ENCODE measurements around the gene PDE4D.
A peak's percentile ranks its signal among the peaks of the same experiment; 100 is the strongest.

The PDE4D gene

GRCh38 chr5:59276917-59277372 lies 616.6 kb downstream of the PDE4D start:
- DNase-seq (ENCODE audit: low read depth), result peak; percentile 11
- H3K4me3 ChIP-seq (ENCODE audit: control insufficient read depth, low read depth, low read length), result no peak overlapping the region

GRCh38 chr5:59276325-59276675 lies 617.2 kb downstream of the PDE4D start:
- peak; percentile 2 for DNase-seq (ENCODE audit: low read depth)
- no peak overlapping the region for H3K4me3 ChIP-seq (ENCODE audit: control insufficient read depth, low read depth, low read length)
- TF ChIP-seq CTCF (conservative IDR thresholded peaks at IDR 0.05; ENCODE audit: control insufficient read depth, insufficient read depth, low read depth, low read length), result no peak

More at GRCh38 chr5:59276917-59277372, 616.6 kb downstream of the PDE4D start:
- no peak for TF ChIP-seq CTCF (conservative IDR thresholded peaks at IDR 0.05; ENCODE audit: control insufficient read depth, insufficient read depth, low read depth, low read length)

- DNase-seq (ENCODE audit: low read depth), result peak; percentile 45
- TF ChIP-seq CTCF (conservative IDR thresholded peaks at IDR 0.05; ENCODE audit: control insufficient read depth, insufficient read depth, low read depth, low read length), result no peak
- peak overlapping the region; percentile 49 for H3K4me3 ChIP-seq (ENCODE audit: control insufficient read depth, low read depth, low read length)
Measured at GRCh38 chr5:59275510-59276324, 617.8 kb downstream of the PDE4D start.

- peak; percentile 2 for DNase-seq (ENCODE audit: low read depth)
- H3K4me3 ChIP-seq (ENCODE audit: control insufficient read depth, low read depth, low read length), result peak overlapping the region; percentile 49
Measured at GRCh38 chr5:59275170-59275509, 618.4 kb downstream of the PDE4D start.

GRCh38 chr5:59274106-59274636 lies 619.4 kb downstream of the PDE4D start:
- no peak for DNase-seq (ENCODE audit: low read depth)
- H3K4me3 ChIP-seq (ENCODE audit: control insufficient read depth, low read depth, low read length), result no peak overlapping the region
- TF ChIP-seq CTCF (conservative IDR thresholded peaks at IDR 0.05; ENCODE audit: control insufficient read depth, insufficient read depth, low read depth, low read length), result no peak

More at GRCh38 chr5:59275170-59275509, 618.4 kb downstream of the PDE4D start:
- no peak for TF ChIP-seq CTCF (conservative IDR thresholded peaks at IDR 0.05; ENCODE audit: control insufficient read depth, insufficient read depth, low read depth, low read length)

- H3K4me3 ChIP-seq (ENCODE audit: control insufficient read depth, low read depth, low read length), result no peak overlapping the region
- DNase-seq (ENCODE audit: low read depth), result no peak
- TF ChIP-seq CTCF (conservative IDR thresholded peaks at IDR 0.05; ENCODE audit: control insufficient read depth, insufficient read depth, low read depth, low read length), result no peak
Measured at GRCh38 chr5:59272809-59273427, 620.6 kb downstream of the PDE4D start.
